Liver (tissue), 3 donors: ENCODE measurements around the gene GSTO2.

ENCODE experiments used
- CTCF ChIP-seq: fragments of 150-350 bp; IDR thresholded peaks from 2 replicates; pipeline ENCODE4 v1.5.1; 2017; ENCODE audit warnings: improper control_type of control experiment, low read depth, low read length; ENCODE audit not compliant: missing input control
- EGR1 ChIP-seq, 2 donors: IDR thresholded peaks; 2 replicates each; pipeline ENCODE4 v1.6.1; 2016 to 2018; ENCODE audit warnings: antibody characterized with exemption in 2 of 2, low read depth in 2 of 2
- HNF4G ChIP-seq: IDR thresholded peaks from 2 replicates; pipeline ENCODE4 v1.6.1; 2016; ENCODE audit warnings: antibody characterized with exemption
- JUND ChIP-seq, 2 donors: IDR thresholded peaks; 2 replicates each; pipeline ENCODE4 v1.6.1; 2016; ENCODE audit warnings: antibody characterized with exemption in 2 of 2
- MAX ChIP-seq: IDR thresholded peaks from 2 replicates; pipeline ENCODE4 v1.6.1; 2016; ENCODE audit warnings: antibody characterized with exemption
- NR2F2 ChIP-seq: IDR thresholded peaks from 2 replicates; pipeline ENCODE4 v1.6.1; 2016; ENCODE audit warnings: antibody characterized with exemption
- RAD21 ChIP-seq, 2 donors: IDR thresholded peaks; 2 replicates each; pipeline ENCODE4 v1.6.1; 2016; ENCODE audit warnings: antibody characterized with exemption in 2 of 2, mild to moderate bottlenecking in 2 of 2
- RXRA ChIP-seq, 2 donors: IDR thresholded peaks; 2 replicates each; pipeline ENCODE4 v1.6.1; 2017 to 2018; ENCODE audit warnings: antibody characterized with exemption in 2 of 2, mild to moderate bottlenecking in 1 of 2
- SP1 ChIP-seq: IDR thresholded peaks from 2 replicates; pipeline ENCODE4 v1.6.1; 2018; ENCODE audit warnings: antibody characterized with exemption, mild to moderate bottlenecking
- TAF1 ChIP-seq: conservative IDR thresholded peaks from 2 replicates; pipeline ENCODE4 v1.6.1; 2016; ENCODE audit warnings: antibody characterized with exemption, mild to moderate bottlenecking
- YY1 ChIP-seq: IDR thresholded peaks from 2 replicates; pipeline ENCODE4 v1.6.1; 2016; ENCODE audit warnings: antibody characterized with exemption, mild to moderate bottlenecking
- donor health status: healthy.
- donor health status: healthy.

- TF ChIP-seq CTCF = no peak
- no peak for TF ChIP-seq MAX
- no peak for TF ChIP-seq JUND (IDR thresholded peaks at IDR 0.05)
- no peak for TF ChIP-seq RAD21 (IDR thresholded peaks at IDR 0.05)
- no peak for TF ChIP-seq SP1
- TF ChIP-seq HNF4G = no peak
- TF ChIP-seq EGR1 (IDR thresholded peaks at IDR 0.05; ENCODE audit: low read depth in 2 of 2) = no peak
- TF ChIP-seq NR2F2 = no peak
- no peak for TF ChIP-seq TAF1
- TF ChIP-seq RXRA (IDR thresholded peaks at IDR 0.05) = no peak
- TF ChIP-seq YY1 = no peak
These were observed 48.8 kb downstream of the GSTO2 start for GRCh38 chr10:104317726-104318299.
